AG08395 (cell line): ENCODE data around the gene XRCC6.

Source experiments
- DNase-seq: peaks from one replicate; pipeline ENCODE4 v3.0.0; 2012; ENCODE audit warnings: mixed read lengths, low spot score

XRCC6 gene

DNA sequence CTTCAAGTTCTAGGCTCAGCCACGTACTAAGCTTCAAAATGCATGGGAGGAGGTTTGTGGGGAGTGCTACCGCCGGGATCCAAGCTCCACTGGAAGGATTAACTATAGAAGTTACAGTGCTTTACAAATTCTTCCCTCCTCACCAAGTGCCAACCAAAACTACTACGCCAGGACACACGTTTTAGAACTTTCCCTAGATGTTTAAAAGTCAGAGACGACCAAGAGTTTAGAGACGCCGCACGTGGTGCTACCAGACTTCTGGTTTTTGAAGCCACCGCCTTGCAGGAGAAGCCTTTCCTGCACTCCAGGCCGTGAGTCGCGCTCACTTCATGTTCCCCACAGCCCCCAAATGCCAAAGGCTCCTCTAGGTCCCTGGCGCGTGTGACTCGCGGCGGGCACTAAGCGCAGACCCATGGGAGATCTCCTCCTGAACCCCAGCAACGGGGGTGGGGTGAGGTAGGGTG, 66.8 kb downstream of the XRCC6 start:
- no peak for DNase-seq

GRCh38 chr22:41688365-41689211, 67.5 kb downstream of the XRCC6 start, which contains the start of gene SNU13:
TSS of gene SNU13 (minus strand) at chr22:41688867. CDS start at chr22:41688796, 71 bp downstream.
- peak; percentile 94 for DNase-seq

DNA sequence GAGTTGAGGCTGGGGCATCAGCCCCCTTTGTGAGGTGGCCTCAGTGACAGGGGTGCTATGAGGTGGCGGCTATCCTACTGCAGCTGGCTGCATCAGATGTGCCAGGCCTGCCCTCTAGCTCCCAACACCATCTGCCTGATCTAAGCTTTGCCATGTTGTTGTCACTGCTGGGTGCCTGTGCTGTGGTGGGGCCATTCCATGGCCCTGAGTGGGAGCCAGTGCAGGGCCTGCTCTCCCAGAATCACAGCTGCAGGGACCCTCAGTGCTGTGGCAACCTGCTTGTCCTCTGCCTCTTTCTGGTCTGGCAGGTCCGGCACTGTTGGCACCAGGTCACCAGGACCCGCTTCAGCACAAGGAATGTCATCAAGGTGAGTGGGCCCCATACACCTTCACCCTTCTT, 69.4 kb downstream of the XRCC6 start:
- DNase-seq, result no peak

DNA sequence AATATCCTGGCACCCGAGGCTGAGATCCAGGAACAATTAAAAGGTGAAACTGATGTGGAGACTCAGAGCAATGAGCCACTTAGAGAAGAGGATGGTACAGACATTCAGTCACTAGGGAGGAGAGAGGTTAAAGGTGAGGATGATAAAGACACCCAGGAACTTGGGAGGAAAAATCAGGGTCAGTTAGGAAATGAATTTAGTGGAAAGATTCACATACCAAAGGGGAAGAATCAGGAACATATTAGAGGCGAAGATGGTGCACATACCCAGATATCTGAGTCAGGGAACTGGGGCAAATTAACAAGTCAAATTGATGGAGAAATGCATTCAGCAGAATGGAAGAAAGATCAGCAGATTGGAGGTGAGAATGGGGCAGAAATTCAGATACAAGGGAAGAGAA, 74.1 kb downstream of the XRCC6 start:
- DNase-seq, result no peak

DNA sequence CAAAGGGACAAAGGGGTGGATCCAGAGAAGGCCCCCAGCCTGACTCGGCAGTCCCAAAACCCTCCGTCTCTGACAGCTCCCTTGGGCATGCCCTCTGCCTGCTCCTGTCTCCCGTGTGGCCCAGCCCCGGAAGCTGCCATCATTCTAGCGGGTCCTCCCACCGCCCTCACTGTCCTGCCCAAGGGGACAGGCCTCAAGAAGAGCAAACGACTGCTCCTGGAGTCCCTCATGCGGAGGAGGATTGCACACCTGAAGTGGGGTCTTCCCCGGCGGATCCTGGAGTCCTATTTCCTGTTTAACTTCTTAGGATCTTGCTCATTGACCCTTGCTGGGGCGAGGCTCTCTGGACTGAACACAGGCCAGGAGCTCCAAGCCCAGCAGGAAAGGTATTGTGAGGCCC, 75.6 kb downstream of the XRCC6 start:
- no peak for DNase-seq

GRCh38 chr22:41697126-41697775, 76.2 kb downstream of the XRCC6 start:
- DNase-seq, result peak; percentile 92

- DNase-seq, result peak; percentile 96
Observed at GRCh38 chr22:41699264-41700107, 78.4 kb downstream of the XRCC6 start, which contains the start of gene MEI1. TSS of gene MEI1 (plus strand) at chr22:41699503. CDS start at chr22:41699539, 36 bp downstream.

GRCh38 chr22:41700108-41700364, 78.9 kb downstream of the XRCC6 start:
- no peak for DNase-seq

- DNase-seq, result no peak
Observed at GRCh38 chr22:41702763-41703162, 81.7 kb downstream of the XRCC6 start.

- no peak for DNase-seq
Observed at GRCh38 chr22:41709341-41709740, 88.2 kb downstream of the XRCC6 start.

- DNase-seq, result no peak
Observed at GRCh38 chr22:41713004-41713403, 91.9 kb downstream of the XRCC6 start.
